GM18498 (cell line): ENCODE results near the gene COL18A1.
"Not testable (repeated sequence)": the region's sequence is repeated elsewhere in the genome, so short reads cannot be mapped to it uniquely, and the experiment has no call there.

Experiments used
- ATAC-seq: cut with Tn5 transposase; IDR thresholded peaks from one replicate; pipeline ENCODE4 v1.9.1; 2021; ENCODE audit warnings: mild to moderate bottlenecking, moderate library complexity; ENCODE audit not compliant: unreplicated experiment

The COL18A1 gene

DNA sequence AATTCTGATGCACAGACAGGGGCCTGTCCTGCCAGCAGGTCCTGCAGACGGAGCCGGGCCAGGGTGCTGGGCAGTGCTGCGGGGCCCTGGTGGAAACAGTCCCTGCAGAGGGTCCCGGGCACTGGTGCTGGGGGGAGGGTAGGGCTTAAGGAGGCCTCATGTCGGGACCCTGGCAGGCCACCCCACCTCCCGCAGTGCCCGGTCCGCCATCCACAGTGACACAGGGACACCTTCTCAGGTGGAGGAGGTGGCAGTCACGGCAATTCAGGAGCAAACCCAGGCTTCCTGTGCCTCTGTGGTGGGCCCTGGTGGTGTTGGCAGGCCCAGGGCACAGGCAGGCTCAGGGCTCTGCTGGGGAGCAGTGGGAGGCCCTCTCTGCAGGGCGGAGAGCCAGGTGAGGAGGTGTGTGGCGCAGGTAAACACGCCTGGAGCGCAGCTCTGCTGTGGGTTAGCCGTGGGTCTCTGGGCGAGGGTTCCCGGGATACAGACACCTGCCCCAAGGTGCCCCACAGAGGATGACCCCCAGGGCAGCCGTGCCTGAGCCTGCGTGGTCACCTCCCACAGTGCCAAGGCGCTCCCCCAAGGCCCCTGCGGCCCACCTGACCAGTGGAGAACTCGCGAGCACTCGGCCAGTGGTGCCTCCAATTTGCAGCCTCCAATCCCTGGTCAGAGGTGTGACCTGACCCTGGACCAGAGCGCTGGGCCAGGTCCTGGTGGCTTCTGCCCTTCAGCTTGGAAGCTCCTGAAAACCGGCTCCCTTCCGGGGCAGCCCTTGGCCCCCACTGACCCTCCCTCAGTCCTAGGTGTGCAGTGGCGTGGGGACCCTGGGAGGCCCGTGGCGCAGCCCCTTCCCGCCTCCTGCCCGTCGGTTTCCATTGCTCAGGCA lies 19.2 kb downstream of the COL18A1 start:
- no peak for ATAC-seq

GRCh38 chr21:45424854-45425795 lies 20.2 kb downstream of the COL18A1 start:
- no peak for ATAC-seq

GRCh38 chr21:45427331-45428271 lies 22.6 kb downstream of the COL18A1 start:
- no peak for ATAC-seq

DNA sequence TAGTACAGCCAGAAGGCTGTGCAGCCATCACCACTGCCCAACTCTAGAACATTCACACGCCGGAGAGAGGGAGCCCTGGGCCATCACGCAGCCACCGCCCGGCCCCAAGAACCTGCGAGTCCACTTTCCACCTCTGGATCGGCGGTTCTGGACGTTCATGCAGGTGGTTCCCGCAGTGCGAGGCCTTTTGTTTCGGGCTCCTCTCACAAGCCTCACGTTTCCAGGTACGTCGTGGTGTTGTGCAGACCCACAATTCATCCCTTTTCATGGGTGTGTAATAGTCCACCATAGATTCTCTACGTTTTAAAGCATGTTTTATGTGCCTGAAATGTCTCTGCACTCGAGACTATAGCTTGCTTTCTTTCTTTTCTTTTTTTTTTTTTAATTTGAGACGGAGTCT lies 23.6 kb downstream of the COL18A1 start:
- ATAC-seq, result no peak

DNA sequence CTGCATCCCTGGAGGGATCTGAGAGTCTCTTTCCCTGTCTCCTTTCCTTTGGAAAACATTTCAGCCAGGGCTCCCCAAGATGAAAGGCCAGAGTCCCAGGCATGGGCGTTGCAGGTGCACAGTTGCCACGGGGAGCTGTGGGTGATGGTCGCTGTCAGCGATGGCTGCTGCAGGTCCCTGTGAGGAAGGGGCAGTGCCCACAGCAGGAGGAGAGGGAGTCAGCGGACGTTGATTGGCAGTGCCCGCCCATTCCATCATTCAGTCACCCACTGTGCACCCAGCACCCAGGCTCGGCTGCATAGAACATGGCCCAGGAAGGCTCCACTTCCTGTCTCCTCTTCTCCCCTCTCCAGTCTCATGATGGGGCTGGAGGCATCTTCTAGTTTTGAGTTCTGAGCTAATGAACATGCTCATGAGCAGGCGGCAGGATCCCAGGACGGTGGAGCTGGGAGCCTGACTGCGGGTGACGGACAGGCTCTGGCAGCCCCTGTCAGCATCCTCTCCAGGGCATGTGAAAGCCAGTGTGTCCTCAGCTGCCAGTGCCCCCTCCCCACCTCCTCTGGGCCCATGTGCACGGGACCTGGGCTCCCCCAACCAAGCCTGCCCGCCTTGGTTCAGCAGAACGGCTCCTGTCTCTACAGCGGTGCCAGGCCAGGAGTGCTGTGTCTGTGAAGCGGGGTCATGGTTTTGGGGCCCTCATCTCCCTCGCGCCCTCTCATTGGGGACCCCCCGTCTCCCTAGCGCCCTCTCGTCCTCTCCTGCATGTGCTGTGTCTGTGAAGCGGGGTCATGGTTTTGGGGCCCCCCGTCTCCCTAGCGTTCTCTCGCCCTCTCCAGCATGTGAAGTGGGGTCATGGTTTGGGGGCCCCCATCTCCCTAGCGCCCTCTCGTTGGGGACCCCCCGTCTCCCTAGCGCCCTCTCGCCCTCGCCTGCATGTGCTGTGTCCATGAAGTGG lies 24.5 kb downstream of the COL18A1 start:
- ATAC-seq, result no peak

- ATAC-seq, result no peak
Observed at GRCh38 chr21:45430521-45431501, 25.8 kb downstream of the COL18A1 start.

DNA sequence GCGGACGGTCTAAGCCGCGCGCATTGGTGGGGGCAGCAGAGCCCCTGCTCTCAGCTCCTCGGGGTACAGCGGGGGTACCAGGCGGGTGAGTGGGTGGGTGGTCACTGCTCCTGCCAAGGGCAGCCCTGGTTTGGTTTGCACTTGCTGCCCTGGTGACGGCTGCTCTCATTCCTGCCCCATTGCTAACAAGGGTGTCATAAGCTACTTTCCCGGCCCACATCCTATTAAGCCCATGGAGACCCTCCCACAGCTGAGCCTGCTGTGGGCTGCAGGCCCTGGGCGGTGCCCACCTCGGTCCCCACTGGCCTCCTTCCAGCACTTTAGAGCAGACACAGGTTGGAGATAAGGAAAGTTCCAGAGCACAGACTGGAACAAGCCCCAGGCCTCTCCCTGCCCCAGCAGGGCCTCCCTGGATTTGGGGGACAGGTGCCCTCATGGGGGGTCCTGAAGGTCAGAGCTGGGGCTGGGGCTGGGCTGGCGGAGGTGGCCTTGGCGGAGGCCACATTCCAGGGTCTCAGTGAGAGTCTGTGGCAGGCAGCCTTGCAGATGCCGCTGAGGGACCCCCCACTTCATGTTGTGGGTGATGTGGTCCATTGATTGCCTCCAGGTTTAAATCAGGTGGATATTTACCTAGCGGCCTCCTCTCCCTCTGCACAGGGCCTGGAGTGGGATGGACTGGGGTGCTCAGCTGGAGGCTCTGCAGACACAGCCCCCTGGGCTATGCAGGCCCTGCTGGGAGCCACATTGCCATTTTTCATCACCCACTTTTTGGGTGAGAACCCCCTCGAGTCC lies 27.0 kb downstream of the COL18A1 start:
- ATAC-seq, result no peak

DNA sequence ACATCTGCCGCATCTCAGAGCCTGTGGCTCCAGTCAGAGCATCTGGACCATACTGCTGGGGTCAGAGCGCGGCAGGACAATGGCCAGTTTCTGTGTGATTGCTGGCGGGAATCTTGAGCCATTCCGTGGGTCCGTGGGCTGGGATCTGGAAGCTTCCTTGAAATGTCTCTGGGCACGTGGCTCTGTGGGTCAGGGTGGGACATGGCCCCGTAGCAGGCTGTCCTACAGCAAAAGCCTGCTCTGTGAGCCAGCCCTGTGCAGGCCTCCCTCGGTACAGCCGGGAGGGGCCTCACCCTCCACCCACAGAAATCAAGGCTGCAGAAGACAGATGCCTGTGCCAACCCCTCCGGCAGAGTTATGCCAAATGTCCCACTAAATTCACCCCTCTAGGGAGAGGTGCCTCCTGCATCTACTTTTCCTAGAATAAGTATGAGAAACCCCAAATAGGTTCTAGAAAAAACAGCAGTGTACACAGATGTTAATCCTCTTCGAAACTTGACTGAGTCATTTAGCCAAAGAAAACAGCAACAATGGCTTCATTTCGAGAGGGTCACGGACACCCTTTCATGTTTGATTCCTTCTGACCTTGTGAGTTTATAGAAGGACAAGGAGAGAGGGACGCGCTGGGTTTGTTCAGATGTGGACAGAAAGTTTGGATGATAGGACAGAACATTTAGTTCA lies 27.8 kb downstream of the COL18A1 start:
- no peak for ATAC-seq

- no peak for ATAC-seq
Observed at GRCh38 chr21:45433301-45433700, 28.3 kb downstream of the COL18A1 start.

DNA sequence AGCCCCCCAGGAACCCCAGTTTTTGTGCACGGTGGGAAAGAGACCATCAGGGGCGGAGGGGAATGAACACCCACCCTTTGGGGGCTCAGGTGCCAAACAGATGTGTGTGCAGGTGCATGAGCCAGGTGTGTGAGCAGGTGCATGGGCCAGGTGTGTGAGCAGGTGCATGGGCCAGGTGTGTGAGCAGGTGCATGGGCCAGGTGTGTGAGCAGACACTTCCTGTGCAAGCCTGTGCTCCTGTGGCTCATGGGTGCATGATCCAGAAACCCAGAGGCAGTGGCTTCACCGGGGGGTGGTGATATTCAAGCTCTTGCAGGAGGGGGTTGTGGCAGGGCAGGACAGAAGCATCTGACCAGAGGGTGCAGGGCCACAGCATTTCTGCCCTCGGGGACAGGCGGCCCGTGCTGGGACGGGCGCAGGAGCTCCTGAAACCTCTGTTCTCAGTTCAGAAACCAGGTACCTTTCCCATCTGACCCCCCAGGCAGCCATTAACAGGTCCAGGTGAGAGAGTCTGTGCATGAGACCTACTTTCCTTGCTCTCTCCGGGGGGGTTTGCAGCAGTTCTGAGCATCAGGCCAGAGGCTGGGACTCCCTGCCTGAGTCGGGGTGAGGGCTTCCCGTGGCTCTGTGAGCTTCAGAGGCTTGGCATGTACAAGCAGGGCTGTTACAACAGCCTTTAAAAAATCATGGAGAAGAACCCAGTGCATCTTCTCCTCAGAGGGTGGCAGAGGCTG lies 29.1 kb downstream of the COL18A1 start:
- no peak for ATAC-seq

GRCh38 chr21:45434645-45435217 lies 29.8 kb downstream of the COL18A1 start:
- ATAC-seq, result no peak

DNA sequence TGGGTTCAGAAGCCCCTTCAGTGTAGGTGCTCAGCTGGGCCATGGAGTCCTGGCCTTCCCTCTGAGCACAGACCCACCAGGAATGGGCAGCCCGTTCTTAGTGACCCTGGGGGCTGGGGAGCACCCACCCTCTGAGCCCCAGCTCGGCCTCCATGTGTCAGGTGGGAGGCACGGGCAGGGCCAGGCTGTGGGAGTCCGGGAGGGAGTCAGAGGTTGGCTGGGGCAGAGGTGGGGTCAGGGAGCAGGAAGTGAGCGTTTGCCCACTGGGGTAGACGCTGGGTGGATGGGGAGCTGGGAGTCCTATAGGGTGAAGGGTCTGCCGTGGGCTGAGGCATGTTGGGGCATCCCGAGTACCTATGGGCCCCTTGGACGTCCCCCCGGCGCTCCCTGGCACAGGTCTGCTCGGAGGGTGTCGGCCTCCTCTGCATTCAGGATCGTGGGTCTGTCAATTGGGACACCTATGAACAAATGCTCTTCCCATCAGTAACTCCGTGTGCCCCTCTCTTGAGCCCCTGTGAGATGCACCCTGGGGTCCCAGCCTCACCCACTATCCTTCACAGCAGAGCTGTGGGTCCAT lies 30.5 kb downstream of the COL18A1 start:
- ATAC-seq, result no peak

GRCh38 chr21:45436351-45437065 lies 31.5 kb downstream of the COL18A1 start:
- no peak for ATAC-seq

DNA sequence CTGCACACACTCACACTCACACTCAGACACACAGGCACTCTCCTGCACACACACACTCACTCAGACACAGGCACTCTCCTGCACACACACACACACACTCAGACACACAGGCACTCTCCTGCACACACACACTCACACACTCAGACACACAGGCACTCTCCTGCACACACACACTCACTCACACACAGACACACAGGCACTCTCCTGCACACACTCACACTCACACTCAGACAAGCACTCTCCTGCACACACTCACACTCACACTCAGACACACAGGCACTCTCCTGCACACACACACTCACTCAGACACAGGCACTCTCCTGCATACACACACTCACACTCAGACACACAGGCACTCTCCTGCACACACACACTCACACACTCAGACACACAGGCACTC lies 32.9 kb downstream of the COL18A1 start:
- ATAC-seq, result not testable (repeated sequence)
